HFFc6 (cell line): ENCODE results near the gene UNK. TPM values are rescaled to one million over a fixed set of nuclear protein-coding genes. Genes with fewer than 3 reads are reported as not detected.

ENCODE experiments used
- DNase-seq: peaks from one replicate; pipeline ENCODE4 v3.0.0-alpha.2; 2018
- H3K27ac Mint-ChIP-seq: 2 replicates; pipeline ENCODE4 v1.8.0; 2020; ENCODE audit warnings: mild to moderate bottlenecking, mixed read lengths
- H3K27me3 Mint-ChIP-seq: 2 replicates; pipeline ENCODE4 v1.8.0; 2021; ENCODE audit warnings: mild to moderate bottlenecking, moderate library complexity, mixed read lengths; ENCODE audit not compliant: insufficient read depth
- H3K36me3 Mint-ChIP-seq: 2 replicates; pipeline ENCODE4 v1.8.0; 2021; ENCODE audit warnings: low read depth, mixed read lengths
- H3K4me1 Mint-ChIP-seq: 2 replicates; pipeline ENCODE4 v1.8.0; 2020; ENCODE audit warnings: low read depth, mixed read lengths
- H3K4me3 Mint-ChIP-seq: 2 replicates; pipeline ENCODE4 v1.8.0; 2020; ENCODE audit warnings: mild to moderate bottlenecking, moderate library complexity, mixed read lengths
- H3K9me3 Mint-ChIP-seq: 2 replicates; pipeline ENCODE4 v1.8.0; 2020; ENCODE audit warnings: mild to moderate bottlenecking, mixed read lengths
- total RNA-seq, 6 experiments: library from RNA; stranded (reverse); fragmentation: NEBNext Ultra II Directional; extraction: Animal tissue kit (Norgen Biotek cat#: 25700); gene quantifications; 2 replicates in 1 of 6; 3 replicates in 5 of 6; pipeline ENCODE4 v1.2.3, GENCODE V29; 2021
- TF ChIP-seq, protein P1 (sequence below): fragments of 200-600 bp; sonication (generic); IDR thresholded peaks from 2 replicates; pipeline ENCODE4 v1.5.0; 2021; ENCODE audit warnings: antibody characterized with exemption, mild to moderate bottlenecking

The UNK gene
- total RNA-seq, 6 experiments from 2014 or later: 12.7 to 18.6 (median 16.2) TPM

DNA sequence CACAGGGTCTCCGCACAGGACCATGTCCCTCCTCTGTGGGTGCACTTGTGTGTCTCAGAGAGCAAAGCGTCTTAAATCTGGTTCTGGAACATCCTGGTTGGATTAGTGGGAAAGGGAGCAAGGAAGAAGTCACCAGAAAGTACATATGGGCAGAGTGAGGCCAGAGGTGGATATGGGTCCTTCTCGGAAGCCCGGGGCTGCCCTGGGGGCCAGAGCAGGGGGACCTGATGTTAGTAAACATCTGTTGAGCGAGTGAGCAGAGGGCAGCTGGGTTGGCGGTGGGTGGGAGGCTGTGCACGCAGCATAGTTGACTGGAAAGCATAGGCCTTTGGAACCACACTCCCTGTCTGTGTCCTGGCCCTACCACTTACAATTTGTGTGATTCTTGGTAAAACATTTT is 36.9 kb downstream of the UNK start:
- Mint-ChIP-seq H3K4me1 (no peaks in the 10 kb centered on the region), H3K36me3 (peaks cover 11% of the 10 kb centered on the region), H3K27ac (no peak overlapping the region), H3K9me3 (no peaks in the 10 kb centered on the region), H3K4me3 (no peak overlapping the region), H3K27me3 (peaks cover 1% of the 10 kb centered on the region)
- DNase-seq: no peak
- TF ChIP-seq, protein P1, sequence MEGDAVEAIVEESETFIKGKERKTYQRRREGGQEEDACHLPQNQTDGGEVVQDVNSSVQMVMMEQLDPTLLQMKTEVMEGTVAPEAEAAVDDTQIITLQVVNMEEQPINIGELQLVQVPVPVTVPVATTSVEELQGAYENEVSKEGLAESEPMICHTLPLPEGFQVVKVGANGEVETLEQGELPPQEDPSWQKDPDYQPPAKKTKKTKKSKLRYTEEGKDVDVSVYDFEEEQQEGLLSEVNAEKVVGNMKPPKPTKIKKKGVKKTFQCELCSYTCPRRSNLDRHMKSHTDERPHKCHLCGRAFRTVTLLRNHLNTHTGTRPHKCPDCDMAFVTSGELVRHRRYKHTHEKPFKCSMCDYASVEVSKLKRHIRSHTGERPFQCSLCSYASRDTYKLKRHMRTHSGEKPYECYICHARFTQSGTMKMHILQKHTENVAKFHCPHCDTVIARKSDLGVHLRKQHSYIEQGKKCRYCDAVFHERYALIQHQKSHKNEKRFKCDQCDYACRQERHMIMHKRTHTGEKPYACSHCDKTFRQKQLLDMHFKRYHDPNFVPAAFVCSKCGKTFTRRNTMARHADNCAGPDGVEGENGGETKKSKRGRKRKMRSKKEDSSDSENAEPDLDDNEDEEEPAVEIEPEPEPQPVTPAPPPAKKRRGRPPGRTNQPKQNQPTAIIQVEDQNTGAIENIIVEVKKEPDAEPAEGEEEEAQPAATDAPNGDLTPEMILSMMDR: no peak

DNA sequence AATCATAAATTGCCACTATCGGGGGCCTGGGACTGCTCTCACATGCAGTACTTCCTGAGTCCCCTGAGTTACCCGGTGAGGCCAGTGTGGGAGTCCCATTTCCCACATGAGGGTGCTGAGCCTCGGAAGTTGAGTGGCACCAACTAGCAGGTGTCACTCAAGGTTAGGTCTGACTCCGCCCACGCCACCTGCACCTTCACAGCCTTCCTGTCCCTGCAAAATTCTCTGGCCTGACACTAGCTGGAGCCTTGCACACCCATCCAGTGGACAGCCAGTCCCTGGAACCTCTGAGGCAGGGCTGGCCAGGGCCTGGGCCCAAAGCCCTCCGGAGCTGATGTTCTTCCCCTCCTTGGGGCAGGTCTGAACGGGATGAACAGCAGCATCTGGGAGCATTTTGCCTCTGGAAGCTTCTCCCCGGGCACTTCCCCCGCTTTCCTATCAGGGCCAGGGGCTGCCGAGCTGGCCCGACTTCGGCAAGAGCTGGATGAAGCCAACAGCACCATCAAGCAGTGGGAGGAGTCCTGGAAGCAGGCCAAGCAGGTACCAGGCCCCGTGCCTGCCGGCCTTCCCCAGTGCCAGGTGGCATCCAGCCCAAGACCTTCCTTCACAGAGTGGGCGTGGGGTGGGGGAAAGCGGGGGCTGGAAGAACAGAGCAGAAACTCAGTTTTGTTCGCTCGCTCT is 37.7 kb downstream of the UNK start:
- H3K4me3 Mint-ChIP-seq: no peak overlapping the region
- no peak overlapping the region for H3K27ac Mint-ChIP-seq
- H3K9me3 Mint-ChIP-seq: no peaks in the 10 kb centered on the region
- no peaks in the 10 kb centered on the region for H3K4me1 Mint-ChIP-seq
- H3K36me3 Mint-ChIP-seq: peaks cover 11% of the 10 kb centered on the region
- DNase-seq: no peak
- TF ChIP-seq, protein P1: no peak
- peaks cover 1% of the 10 kb centered on the region for H3K27me3 Mint-ChIP-seq

DNA sequence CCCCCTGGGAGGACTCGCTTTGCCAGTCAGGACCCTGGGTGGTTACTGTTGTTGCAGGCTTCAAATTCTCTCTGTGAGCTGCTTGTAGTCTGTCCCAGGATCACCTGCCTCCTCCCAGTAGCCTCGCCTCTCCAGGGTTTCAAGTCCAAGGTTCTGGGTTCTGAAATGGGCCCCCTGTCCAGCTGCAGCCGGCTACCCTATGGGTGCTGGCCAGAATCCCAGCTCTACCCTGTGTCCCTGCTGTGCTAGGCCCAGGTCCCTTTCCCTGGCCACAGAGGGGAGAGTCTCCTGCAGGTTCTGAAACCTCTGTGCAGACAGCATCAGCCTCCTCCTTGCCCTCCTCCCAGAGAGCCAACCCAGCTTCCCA is 38.2 kb downstream of the UNK start:
- DNase-seq: no peak
- peaks cover 1% of the 10 kb centered on the region for H3K27me3 Mint-ChIP-seq
- no peak overlapping the region for H3K4me3 Mint-ChIP-seq
- no peak overlapping the region for H3K27ac Mint-ChIP-seq
- TF ChIP-seq, protein P1: no peak
- no peaks in the 10 kb centered on the region for H3K9me3 Mint-ChIP-seq
- peaks cover 11% of the 10 kb centered on the region for H3K36me3 Mint-ChIP-seq
- H3K4me1 Mint-ChIP-seq: no peaks in the 10 kb centered on the region

DNA sequence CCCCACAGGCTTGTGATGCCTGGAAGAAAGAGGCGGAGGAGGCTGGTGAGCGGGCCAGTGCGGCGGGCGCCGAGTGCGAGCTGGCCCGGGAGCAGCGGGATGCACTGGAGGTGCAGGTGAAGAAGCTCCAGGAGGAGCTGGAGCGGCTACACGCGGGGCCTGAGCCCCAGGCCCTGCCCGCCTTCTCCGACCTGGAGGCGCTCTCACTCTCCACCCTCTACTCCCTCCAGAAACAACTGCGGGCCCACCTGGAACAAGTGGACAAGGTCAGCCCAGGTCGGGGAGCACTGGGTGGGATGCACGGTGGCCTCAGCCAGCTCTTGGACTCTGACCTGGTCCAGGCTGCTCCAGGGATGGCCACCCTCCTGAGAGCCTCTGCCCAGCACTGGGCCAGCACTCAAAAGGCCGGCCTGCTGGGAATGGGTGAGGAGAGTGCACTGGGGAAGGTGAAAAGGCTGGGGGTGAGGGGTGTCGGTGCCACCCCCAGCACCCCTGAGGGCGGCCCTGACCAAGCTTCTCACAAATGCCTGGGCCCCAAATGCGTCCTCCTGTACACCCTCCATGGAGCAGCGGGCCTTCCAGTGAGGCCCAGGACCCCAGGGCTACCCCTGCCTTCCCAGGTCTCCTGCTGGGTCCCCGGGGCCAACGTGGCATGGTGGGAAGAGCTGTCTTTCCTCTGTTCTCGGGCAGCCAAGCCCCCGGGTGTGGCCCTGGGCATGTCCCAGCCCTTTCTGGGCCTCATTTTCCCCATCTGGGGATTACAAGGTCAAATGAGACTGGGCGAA is 38.8 kb downstream of the UNK start:
- H3K4me3 Mint-ChIP-seq: no peak overlapping the region
- peaks cover 10% of the 10 kb centered on the region for H3K36me3 Mint-ChIP-seq
- H3K27ac Mint-ChIP-seq: no peak overlapping the region
- no peaks in the 10 kb centered on the region for H3K4me1 Mint-ChIP-seq
- no peak for DNase-seq
- TF ChIP-seq, protein P1: no peak
- no peaks in the 10 kb centered on the region for H3K9me3 Mint-ChIP-seq
- H3K27me3 Mint-ChIP-seq: peaks cover 1% of the 10 kb centered on the region

DNA sequence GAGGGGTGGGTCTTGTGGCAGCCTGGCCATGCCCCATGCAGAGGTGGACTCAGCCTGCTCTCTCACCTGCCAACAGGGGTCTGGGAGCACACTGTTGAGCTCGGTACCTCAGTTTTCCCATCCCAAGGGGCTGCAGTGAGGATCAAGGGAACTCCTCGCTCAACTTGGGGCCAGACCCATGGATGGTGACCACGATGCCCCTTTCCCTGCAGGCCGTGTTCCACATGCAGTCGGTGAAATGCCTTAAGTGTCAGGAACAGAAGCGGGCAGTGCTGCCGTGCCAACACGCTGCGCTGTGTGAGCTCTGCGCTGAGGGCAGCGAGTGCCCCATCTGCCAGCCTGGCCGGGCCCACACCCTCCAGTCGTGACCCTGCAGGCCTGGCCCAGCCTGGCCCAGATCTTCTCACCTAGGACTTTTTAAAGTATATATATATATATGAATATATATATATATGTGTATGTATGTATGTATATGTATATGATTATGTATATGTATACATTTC is 39.5 kb downstream of the UNK start:
- peaks cover 1% of the 10 kb centered on the region; the same call in 1 of the 2 replicates for H3K27me3 Mint-ChIP-seq
- no peak for DNase-seq
- no peaks in the 10 kb centered on the region for H3K9me3 Mint-ChIP-seq
- peaks cover 3% of the 10 kb centered on the region for H3K36me3 Mint-ChIP-seq
- no peak overlapping the region for H3K4me3 Mint-ChIP-seq
- TF ChIP-seq, protein P1: no peak
- H3K27ac Mint-ChIP-seq: no peak overlapping the region
- H3K4me1 Mint-ChIP-seq: no peaks in the 10 kb centered on the region
